GM23338 (cell line): Measurements from ENCODE around the gene SLC26A1. TPM values are rescaled to one million over a fixed set of nuclear protein-coding genes. Genes with fewer than 3 reads are reported as not detected.

Source experiments
- ATAC-seq: fragments of 200-7000 bp; cut with Tn5 transposase; 3 replicates; pipeline ENCODE4 v1.9.1; 2020
- DNase-seq: peaks from one replicate; pipeline ENCODE4 v3.0.0-alpha.2; 2015; ENCODE audit warnings: low spot score
- H2AFZ ChIP-seq: fragments of 200-600 bp; sonication (generic); 2 replicates; pipeline ENCODE4 v1.8.0; 2016; ENCODE audit warnings: antibody characterized with exemption, mild to moderate bottlenecking, moderate library complexity
- H3F3A ChIP-seq: fragments of 200-600 bp; sonication (generic); replicated peaks from 2 replicates; pipeline ENCODE4 v1.8.0; 2017; ENCODE audit warnings: antibody characterized with exemption, mixed run types, low read depth
- H3K27ac ChIP-seq: fragments of 200-600 bp; sonication (generic); 2 replicates; pipeline ENCODE4 v1.6.1; 2016; ENCODE audit warnings: low read depth
- H3K27me3 ChIP-seq: fragments of 200-600 bp; sonication (generic); 2 replicates; pipeline ENCODE4 v1.8.0; 2016; ENCODE audit warnings: mild to moderate bottlenecking, mixed run types, moderate library complexity; ENCODE audit not compliant: insufficient read depth
- H3K36me3 ChIP-seq: fragments of 200-600 bp; sonication (generic); 2 replicates; pipeline ENCODE4 v1.8.0; 2016; ENCODE audit warnings: mild to moderate bottlenecking; ENCODE audit not compliant: insufficient read depth
- H3K4me1 ChIP-seq: fragments of 200-600 bp; sonication (generic); 2 replicates; pipeline ENCODE4 v1.8.0; 2016; ENCODE audit warnings: mild to moderate bottlenecking, moderate library complexity; ENCODE audit not compliant: insufficient read depth
- H3K4me2 ChIP-seq: fragments of 200-600 bp; sonication (generic); 2 replicates; pipeline ENCODE4 v1.7.1; 2017; ENCODE audit warnings: mixed run types
- H3K4me3 ChIP-seq: fragments of 200-600 bp; sonication (generic); 2 replicates; pipeline ENCODE4 v1.6.1; 2016; ENCODE audit warnings: mixed run types
- H3K79me2 ChIP-seq: fragments of 200-600 bp; sonication (generic); replicated peaks from 2 replicates; pipeline ENCODE4 v1.8.0; 2017; ENCODE audit warnings: mild to moderate bottlenecking; ENCODE audit not compliant: insufficient read depth
- H3K9me2 ChIP-seq: fragments of 200-600 bp; sonication (generic); 2 replicates; pipeline ENCODE4 v1.8.0; 2017; ENCODE audit not compliant: insufficient read depth
- H4K20me1 ChIP-seq: fragments of 200-600 bp; sonication (generic); replicated peaks from 2 replicates; pipeline ENCODE4 v1.8.0; 2017; ENCODE audit warnings: mild to moderate bottlenecking; ENCODE audit not compliant: insufficient read depth
- H3K27ac Mint-ChIP-seq: 2 replicates; pipeline ENCODE4 v1.8.0; 2020; ENCODE audit warnings: inconsistent platforms, mild to moderate bottlenecking, moderate library complexity, mixed read lengths
- H3K27me3 Mint-ChIP-seq: 3 replicates; pipeline ENCODE4 v1.8.0; 2022; ENCODE audit warnings: low read depth, mild to moderate bottlenecking, moderate library complexity, mixed read lengths, inconsistent platforms; ENCODE audit not compliant: insufficient read depth, poor library complexity
- H3K36me3 Mint-ChIP-seq: 3 replicates; pipeline ENCODE4 v1.8.0; 2021; ENCODE audit warnings: low read depth, mild to moderate bottlenecking, inconsistent platforms, moderate library complexity, mixed read lengths
- H3K4me1 Mint-ChIP-seq: 3 replicates; pipeline ENCODE4 v1.8.0; 2020; ENCODE audit warnings: mild to moderate bottlenecking, inconsistent platforms, mixed read lengths
- H3K4me3 Mint-ChIP-seq: 3 replicates; pipeline ENCODE4 v1.8.0; 2021; ENCODE audit warnings: moderate library complexity, mild to moderate bottlenecking, inconsistent platforms, mixed read lengths
- H3K9me3 Mint-ChIP-seq: 3 replicates; pipeline ENCODE4 v1.8.0; 2020; ENCODE audit warnings: moderate library complexity, mild to moderate bottlenecking, inconsistent platforms, mixed read lengths
- CREB1 ChIP-seq: fragments of 250-450 bp; sonication (Bioruptor Pico); IDR thresholded peaks from 2 replicates; pipeline ENCODE4 v1.5.0; 2020; ENCODE audit warnings: low read depth, mild to moderate bottlenecking, moderate library complexity
- EZH2 ChIP-seq: fragments of 200-600 bp; sonication (generic); IDR thresholded peaks from one replicate; pipeline ENCODE4 v1.8.0; 2017; ENCODE audit warnings: antibody characterized with exemption, mild to moderate bottlenecking, low read depth; ENCODE audit not compliant: unreplicated experiment
- JUNB ChIP-seq: IDR thresholded peaks from one replicate; pipeline ENCODE4 v1.6.1; 2016; ENCODE audit warnings: antibody characterized with exemption; ENCODE audit not compliant: unreplicated experiment
- ZNF462 ChIP-seq: fragments of 250-450 bp; sonication (Bioruptor Pico); IDR thresholded peaks from 2 replicates; pipeline ENCODE4 v1.5.0; 2020; ENCODE audit warnings: mild to moderate bottlenecking, moderate library complexity
- polyA plus RNA-seq: library from polyadenylated mRNA; unstranded; fragments of >200 nt; fragmentation: Nextera tagmentation; extraction: Ambion mirVana; gene quantifications from 2 replicates; pipeline ENCODE4 v1.2.1, GENCODE V29; 2016
- total RNA-seq: library from RNA; depleted of rRNA; stranded (reverse); fragments of >200 nt; shearing (Covaris generic); gene quantifications from 2 replicates; pipeline ENCODE4 v1.2.3, GENCODE V29; 2014

Gene SLC26A1
- total and polyA plus RNA-seq, 2 experiments from 2014 or later = 0.10 to 0.27 TPM

GRCh38 chr4:958696-959337 lies 34.4 kb downstream of the SLC26A1 start (continued):
- no peak for TF ChIP-seq EZH2

GRCh38 chr4:958314-958665 lies 34.9 kb downstream of the SLC26A1 start:
- Histone ChIP-seq H2AFZ (no peak overlapping the region), H3K9me2 (no peaks in the 10 kb centered on the region), H3K79me2 (no peaks in the 10 kb centered on the region), H3F3A (no peaks in the 10 kb centered on the region), H4K20me1 (no peaks in the 10 kb centered on the region; the same call in 1 of the 2 replicates), H3K4me2 (no peak overlapping the region), H3K4me1 (no peaks in the 10 kb centered on the region), H3K4me3 (no peak overlapping the region), H3K27ac (no peak overlapping the region), H3K36me3 (no peaks in the 10 kb centered on the region), H3K27me3 (no peaks in the 10 kb centered on the region)
- Mint-ChIP-seq H3K9me3 (no peaks in the 10 kb centered on the region), H3K4me1 (no peaks in the 10 kb centered on the region), H3K4me3 (no peak overlapping the region), H3K27ac (no peak overlapping the region), H3K27me3 (no peaks in the 10 kb centered on the region), H3K36me3 (no peaks in the 10 kb centered on the region; the same call in 2 of the 3 replicates)
- ATAC-seq = no peak
- DNase-seq = no peak
- TF ChIP-seq CREB1 (CRISPR knock-in tag) (no peak), EZH2 (no peak), JUNB (no peak), ZNF462 (CRISPR knock-in tag) (no peak)
